SHP77 (cell line): Measurements from ENCODE around the gene EIF2S2.

Experiments
- DNase-seq, 2 experiments: peaks; one replicate each; lab custom pipeline; 2025; lab: John Stamatoyannopoulos, UW

The EIF2S2 gene

GRCh38 chr20:34089655-34090345 lies 22.2 kb downstream of the EIF2S2 start:
- no peak for DNase-seq

GRCh38 chr20:34089175-34089479 lies 22.9 kb downstream of the EIF2S2 start:
- DNase-seq, result no peak

GRCh38 chr20:34088305-34089174 lies 23.5 kb downstream of the EIF2S2 start:
- no peak for DNase-seq

DNA sequence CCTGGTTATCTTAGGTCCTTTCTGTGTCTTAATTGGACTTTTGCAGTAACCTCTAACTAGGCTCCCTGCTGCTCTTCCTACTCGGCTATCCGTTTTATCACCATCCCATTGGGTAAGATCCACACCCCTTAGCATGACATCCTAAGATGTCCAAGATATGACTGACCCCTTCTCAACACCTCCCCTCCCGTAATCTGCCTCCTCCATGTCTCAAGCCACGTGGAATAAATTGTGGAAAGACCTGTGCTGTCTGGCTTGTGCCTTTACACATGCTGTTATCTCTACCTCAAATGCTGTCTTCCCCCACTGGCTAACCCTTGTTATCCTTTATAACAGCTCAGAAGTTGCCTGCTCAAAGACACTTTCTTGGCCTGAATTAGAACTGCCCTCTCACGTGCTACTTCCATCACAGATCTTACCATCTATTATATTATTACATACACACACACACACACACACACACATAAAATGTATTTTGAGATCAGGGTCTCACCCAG lies 26.5 kb downstream of the EIF2S2 start:
- no peak for DNase-seq

DNA sequence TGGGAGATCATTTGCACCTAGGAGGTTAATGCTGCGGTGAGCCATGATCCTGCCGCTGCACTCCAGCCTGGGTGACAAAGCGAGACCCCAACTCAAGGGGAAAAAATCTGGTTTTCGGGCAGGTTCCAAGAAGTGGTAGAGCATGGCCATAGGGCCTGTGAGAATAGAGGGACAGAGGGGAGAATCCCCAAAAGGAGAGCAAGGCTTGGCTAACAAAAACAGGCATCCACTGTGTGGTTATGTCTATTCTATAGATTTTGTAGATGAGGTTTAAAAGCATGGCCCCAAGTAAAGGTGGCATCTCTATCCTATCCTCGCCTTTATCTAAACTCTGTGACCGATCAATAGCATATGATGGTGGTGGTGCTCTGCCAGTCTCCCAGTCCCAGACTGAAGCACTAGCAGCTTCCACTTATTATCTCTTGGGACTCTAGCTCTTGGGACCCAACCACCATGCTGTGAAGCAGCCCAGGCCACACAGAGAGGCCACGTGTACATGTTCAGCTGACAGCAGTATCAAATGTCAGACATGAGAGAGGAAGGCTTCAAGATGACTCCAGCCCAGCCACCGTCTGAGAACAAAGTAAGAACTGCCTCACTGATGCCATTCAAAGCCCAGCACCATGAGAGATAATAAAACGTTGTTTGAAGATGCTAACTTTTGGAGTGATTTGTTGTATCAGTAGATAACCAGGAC lies 27.7 kb downstream of the EIF2S2 start:
- DNase-seq, result no peak

GRCh38 chr20:34083781-34084180 lies 28.3 kb downstream of the EIF2S2 start:
- DNase-seq, result no peak

DNA sequence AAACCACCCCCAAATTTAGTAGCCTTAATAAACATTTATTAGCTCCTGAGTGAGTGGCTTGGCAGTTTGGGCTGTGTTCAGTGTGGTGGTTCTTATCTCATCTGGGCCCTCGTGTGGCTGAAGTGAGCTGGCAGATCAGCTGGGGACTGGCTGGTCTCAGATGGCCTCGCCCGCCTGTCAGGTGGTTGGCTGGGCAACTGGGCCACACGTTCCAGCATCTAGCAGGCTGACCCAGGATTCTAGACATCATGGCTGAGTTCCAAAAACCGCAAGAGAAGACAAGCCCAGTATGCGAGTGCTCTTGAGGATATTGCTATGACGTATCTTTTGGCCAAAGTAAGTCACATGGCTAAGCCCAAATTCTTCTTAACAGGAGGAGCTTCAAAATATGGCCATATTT lies 28.9 kb downstream of the EIF2S2 start:
- DNase-seq, result no peak

DNA sequence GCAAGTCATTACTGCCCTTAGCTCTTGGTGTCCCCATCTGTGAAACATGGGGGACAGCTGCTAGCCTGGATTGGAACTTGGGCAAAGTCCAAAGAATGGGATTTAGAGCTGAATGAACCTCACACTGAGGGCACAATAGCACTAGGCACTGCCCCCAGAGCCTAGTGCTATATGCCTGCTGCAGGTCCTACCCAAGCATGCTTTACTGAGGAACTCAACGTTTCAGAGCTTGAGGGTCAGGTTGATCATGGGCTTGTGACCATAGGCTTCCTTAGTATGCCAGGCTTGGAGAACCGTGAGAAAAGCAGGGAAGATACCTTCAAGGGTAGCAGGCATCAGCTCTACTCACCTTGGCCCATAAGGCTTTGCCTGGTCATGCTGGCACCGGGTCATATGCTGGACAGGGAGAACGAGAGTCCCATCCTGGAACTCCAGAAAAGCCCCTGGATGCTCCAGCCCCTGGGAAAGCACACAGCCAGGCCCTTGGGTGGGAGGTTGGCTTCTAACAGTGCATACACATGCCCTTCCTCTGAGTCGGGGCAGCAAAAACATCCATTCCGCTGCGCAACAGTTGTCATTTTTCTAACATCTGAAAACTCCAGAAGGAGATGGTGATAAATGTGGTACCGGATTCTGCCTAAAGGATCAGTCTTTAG lies 29.7 kb downstream of the EIF2S2 start:
- DNase-seq, result no peak

- DNase-seq, result no peak
Observed at GRCh38 chr20:34079818-34080217, 32.2 kb downstream of the EIF2S2 start.

DNA sequence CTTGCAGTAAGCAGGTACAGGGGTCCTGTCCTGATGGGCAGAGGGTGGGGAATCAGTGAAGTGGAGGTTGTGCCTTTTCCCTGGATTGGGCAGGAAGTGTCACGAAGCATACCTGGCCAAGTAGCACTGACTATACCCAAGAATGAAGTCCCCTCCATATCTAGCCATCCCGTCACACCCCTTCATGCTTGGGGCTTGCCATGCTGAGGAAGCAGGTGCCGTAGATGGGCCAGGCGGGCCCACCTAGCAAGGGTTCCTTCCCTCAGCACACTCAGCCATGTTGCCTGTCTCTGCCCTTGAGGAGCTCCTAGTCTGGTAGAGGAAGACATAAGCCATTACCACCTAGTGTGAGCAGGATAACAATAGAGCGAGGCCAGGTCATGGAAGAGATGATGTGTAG lies 33.5 kb downstream of the EIF2S2 start:
- DNase-seq, result no peak

GRCh38 chr20:34076952-34077351 lies 35.1 kb downstream of the EIF2S2 start:
- no peak for DNase-seq

DNA sequence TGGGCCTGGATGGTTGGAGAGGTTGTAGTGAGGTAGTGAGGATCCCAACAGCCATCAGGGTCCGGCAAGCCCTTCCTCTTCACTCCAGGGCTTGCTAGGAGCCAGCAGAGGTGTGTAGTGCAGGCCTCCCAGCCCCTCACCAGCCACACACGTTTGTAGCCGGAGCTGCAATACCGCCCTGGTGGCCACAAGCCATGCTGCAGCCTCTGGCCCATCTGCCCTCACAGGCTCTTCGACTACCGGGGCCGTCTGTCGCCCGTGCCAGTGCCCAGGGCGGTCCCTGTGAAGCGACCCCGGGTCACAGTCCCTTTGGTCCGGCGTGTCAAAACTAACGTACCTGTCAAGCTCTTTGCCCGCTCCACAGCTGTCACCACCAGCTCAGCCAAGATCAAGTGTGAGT lies 36.4 kb downstream of the EIF2S2 start:
- DNase-seq, result no peak

DNA sequence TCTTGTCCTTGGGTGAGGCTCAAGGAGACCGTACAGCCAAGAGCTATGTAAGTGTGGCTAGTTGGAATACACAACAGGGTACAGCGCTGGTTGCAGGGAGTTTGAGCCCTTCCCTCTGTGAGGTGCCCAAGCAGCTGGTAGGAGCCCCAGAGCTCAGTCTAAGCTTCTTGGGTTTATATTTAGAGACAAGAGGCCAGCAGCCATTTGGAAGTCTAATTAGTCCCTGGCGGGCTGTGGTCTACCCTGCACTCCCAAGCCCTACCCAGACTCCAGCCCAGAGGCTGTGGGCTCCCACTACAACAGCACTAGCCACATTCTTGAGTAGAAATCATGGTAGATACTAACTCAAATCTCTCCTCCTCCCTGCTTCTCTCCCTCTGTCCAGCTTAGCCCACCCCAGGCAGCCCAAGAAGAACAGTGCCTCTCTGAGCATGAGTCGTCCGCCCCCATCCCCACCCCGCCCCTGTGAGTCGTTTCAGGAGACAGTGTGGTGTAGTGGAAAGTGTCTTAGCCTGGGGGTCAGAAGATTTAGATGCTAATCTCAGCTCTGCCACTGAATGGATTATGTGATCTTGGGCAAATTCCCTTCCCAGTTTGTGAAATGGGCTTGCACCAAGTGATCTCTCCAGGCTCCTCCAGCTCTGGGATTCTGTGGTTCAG lies 37.8 kb downstream of the EIF2S2 start:
- DNase-seq, result no peak

DNA sequence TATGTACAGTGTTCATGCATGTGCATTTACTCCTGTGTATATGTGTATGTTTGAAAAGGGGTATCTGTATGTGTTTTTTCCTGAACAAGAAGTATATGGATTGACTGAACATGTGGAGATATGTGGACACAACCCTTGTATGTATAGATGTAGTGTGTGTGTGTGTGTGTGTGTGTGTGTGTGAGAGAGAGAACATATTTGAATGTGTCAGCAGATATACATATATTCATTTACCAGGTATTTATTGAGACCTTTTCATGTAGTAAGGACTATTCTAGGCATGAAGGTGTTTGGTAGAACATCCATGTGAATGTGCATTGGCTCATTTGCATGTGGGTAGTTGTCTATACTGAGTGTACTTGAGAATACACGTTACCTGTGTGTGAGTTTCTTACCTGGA lies 39.3 kb downstream of the EIF2S2 start:
- no peak for DNase-seq

GRCh38 chr20:34072076-34072475 lies 40.0 kb downstream of the EIF2S2 start:
- no peak for DNase-seq

- DNase-seq, result no peak
Observed at GRCh38 chr20:34070859-34071258, 41.2 kb downstream of the EIF2S2 start.

DNA sequence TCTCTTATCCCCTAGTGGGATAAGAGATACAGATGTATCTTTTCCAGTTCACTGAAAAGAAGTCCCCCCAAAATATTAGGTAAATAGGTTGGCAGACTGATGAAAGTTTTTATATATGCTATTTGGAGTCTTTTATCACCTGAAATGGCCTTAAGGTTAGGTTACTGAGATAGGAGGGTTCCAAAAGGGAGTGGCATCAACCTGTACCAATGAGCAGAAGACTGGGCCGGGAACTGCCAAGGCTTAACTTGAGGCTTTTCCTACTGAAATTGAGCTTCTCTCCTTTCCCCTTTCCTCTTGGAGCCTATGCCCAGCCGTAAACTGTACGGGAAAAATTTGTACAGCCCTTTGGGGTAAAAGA lies 42.0 kb downstream of the EIF2S2 start:
- no peak for DNase-seq

DNA sequence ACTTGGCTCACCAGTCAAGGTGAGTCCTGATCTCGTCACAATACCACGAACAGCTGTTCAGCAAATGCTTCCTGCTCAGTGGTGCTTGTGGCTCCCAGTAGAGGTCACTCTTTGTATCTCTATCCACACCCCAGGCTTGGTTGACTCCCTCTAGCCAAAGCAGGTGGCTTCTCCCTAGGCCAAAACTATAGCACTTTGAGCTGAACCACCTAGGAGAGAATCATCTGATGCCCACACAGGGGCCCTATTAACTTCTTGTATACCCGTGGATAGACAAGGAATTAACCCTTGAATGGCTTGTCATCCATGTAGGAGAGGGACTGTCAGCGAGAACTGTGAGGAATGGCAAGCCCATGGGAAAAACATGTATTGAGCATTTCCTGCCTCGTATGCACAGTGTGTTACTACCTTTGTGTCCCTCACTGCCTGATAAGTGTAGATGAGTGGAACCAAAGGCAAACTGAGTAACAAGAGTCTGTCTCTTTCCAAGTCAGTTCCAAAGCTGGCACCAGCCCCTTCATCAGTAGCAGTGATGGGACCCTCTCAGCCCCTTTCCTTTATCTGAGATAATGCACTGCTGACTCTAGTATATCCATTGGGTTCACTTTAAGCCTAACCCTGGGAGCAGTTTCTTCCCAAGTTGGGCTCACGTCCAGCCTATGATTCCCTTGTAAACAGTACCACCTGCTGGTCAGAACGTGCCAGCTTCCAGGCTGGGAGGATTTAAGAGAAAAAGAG lies 42.5 kb downstream of the EIF2S2 start:
- peak; percentile 72 to 79 for DNase-seq

GRCh38 chr20:34068001-34068400 lies 44.0 kb downstream of the EIF2S2 start:
- no peak for DNase-seq

DNA sequence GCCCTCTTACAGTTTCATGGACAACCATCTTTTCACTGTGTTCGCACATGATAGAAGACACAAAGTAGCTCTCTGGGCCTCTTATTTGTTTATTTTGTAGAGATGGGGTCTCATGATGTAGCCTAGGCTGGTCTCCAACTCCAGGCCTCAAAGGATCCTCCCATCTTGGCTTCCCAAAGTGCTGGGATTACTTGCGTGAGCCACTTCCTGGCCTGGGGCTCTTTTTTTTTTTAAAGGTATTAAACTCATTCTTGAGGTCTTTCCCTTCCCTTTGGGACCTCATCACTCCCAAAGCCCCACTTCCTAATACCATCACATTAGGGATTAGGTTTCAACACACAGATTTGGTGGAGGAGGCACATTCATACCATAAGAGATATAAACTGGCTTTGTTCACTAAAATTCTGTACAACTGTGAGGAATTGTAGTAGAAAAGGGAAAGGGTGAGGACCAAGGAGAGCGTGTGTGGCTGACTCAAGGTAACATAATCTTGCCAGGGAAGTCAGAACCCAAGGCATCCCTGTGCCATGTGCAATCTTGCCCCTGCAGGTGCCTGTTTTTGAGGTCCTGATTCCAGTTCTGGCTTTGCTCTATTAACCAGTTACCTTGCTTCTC lies 45.5 kb downstream of the EIF2S2 start:
- DNase-seq, result no peak

- DNase-seq, result no peak
Observed at GRCh38 chr20:34065260-34065659, 46.8 kb downstream of the EIF2S2 start.
